K562 (cell line): ENCODE data around the gene PARP1. TPM values are rescaled to one million over a fixed set of nuclear protein-coding genes. Genes with fewer than 3 reads are reported as not detected.

Source experiments
- ATAC-seq: fragments of 200-7000 bp; cut with Tn5 transposase; 3 replicates; pipeline ENCODE4 v1.9.1; 2020; ENCODE audit warnings: moderate library complexity
- BruUV-seq: library from RNA; stranded (reverse); fragments of 400-500 nt; replicated peaks from 2 replicates; lab custom pipeline; 2021; lab: Mats Ljungman, UMichigan
- CTCF ChIA-PET: fragments of 300-600 bp; formaldehyde crosslinking; extraction: SDS; loops from one replicate; lab custom pipeline; 2021; ENCODE audit warnings: low intra/inter-chr PET ratio; lab: Yijun Ruan, JAX
- POLR2A ChIA-PET: fragments of 300-600, 350-650 bp; sonication (Branson Sonifier 250); formaldehyde crosslinking; extraction: SDS; loops from one replicate; lab custom pipeline; 2021; ENCODE audit warnings: antibody characterized with exemption, inconsistent platforms; lab: Yijun Ruan, JAX
- DNase-seq, 4 experiments: peaks; one replicate each; pipeline versions ENCODE4 v3.0.0 to v3.0.0-alpha.2; 2011 to 2018; ENCODE audit warnings: low spot score in 3 of 4, mixed read lengths in 3 of 4; ENCODE audit errors: extremely low read depth in 1 of 4
- FAIRE-seq: peaks from 2 replicates; lab custom pipeline; 2011; peaks lifted over from hg19 to GRCh38; lab: Jason Lieb, UNC
- H2AFZ ChIP-seq: 2 replicates; pipeline ENCODE4 v1.6.0; 2011; ENCODE audit warnings: low read depth, low read length, control low read depth, inconsistent platforms
- H3K27ac ChIP-seq: fragments of 200-600 bp; 3 replicates; pipeline ENCODE4 v1.8.0; 2011; ENCODE audit warnings: low read depth, mild to moderate bottlenecking, control low read depth, inconsistent platforms, low read length, moderate library complexity, mixed read lengths; ENCODE audit errors: extremely low read depth
- H3K27me3 ChIP-seq, 2 experiments: fragments of 300-600 bp in 1 of 2; 2 replicates in 1 of 2; 3 replicates in 1 of 2; pipeline versions ENCODE4 v1.6.0 to v1.8.0; 2011; ENCODE audit warnings: inconsistent platforms in 2 of 2, low read length in 2 of 2, mild to moderate bottlenecking in 1 of 2, mixed read lengths in 1 of 2, moderate library complexity in 1 of 2; ENCODE audit not compliant: control insufficient read depth in 2 of 2, insufficient read depth in 2 of 2
- H3K36me3 ChIP-seq: fragments of 300-600 bp; 3 replicates; pipeline ENCODE4 v1.8.0; 2011; ENCODE audit warnings: mild to moderate bottlenecking, low read length, inconsistent platforms; ENCODE audit not compliant: control insufficient read depth, insufficient read depth
- H3K4me1 ChIP-seq, 2 experiments: fragments of 200-600 bp in 1 of 2; replicated peaks in 1 of 2; 2 replicates in 1 of 2; 3 replicates in 1 of 2; pipeline versions ENCODE4 v1.5.1 to v1.8.0; 2011; ENCODE audit warnings: inconsistent platforms in 2 of 2, low read length in 2 of 2, mild to moderate bottlenecking in 1 of 2, mixed read lengths in 1 of 2, moderate library complexity in 1 of 2; ENCODE audit not compliant: control insufficient read depth in 2 of 2, insufficient read depth in 2 of 2
- H3K4me2 ChIP-seq: 2 replicates; pipeline ENCODE4 v1.6.1; 2011; ENCODE audit warnings: low read length, control low read depth, inconsistent platforms, mixed read lengths; ENCODE audit not compliant: insufficient read depth
- H3K4me3 ChIP-seq: fragments of 200-600 bp; sonication (generic), shearing (Covaris generic); 2 replicates; pipeline ENCODE4 v1.5.1; 2016; ENCODE audit warnings: control low read depth, inconsistent platforms
- H3K79me2 ChIP-seq: fragments of 200-600 bp; 3 replicates; pipeline ENCODE4 v1.8.0; 2011; ENCODE audit warnings: low read length, inconsistent platforms; ENCODE audit not compliant: control insufficient read depth, insufficient read depth
- H3K9ac ChIP-seq, 2 experiments: 2 replicates each; pipeline versions ENCODE4 v1.6.0 to v1.6.1; 2011; ENCODE audit warnings: low read depth in 2 of 2, low read length in 2 of 2, control low read depth in 1 of 2, inconsistent platforms in 1 of 2, mild to moderate bottlenecking in 1 of 2, mixed read lengths in 1 of 2; ENCODE audit not compliant: insufficient read depth in 1 of 2
- H3K9me1 ChIP-seq: one replicate; pipeline ENCODE4 v1.6.0; 2011; ENCODE audit warnings: inconsistent platforms, mild to moderate bottlenecking, low read length, moderate library complexity; ENCODE audit not compliant: control insufficient read depth, insufficient read depth
- H3K9me3 ChIP-seq: replicated peaks from 2 replicates; pipeline ENCODE4 v1.5.1; 2011; ENCODE audit warnings: low read depth, low read length, inconsistent platforms; ENCODE audit not compliant: control insufficient read depth, insufficient read depth
- H4K20me1 ChIP-seq: replicated peaks from 2 replicates; pipeline ENCODE4 v1.6.1; 2011; ENCODE audit warnings: low read length, inconsistent platforms, mixed read lengths; ENCODE audit not compliant: control insufficient read depth, insufficient read depth
- E2F4 ChIP-seq: sonication (generic); formaldehyde crosslinking; IDR thresholded peaks from 2 replicates; pipeline ENCODE4 v1.8.0; 2022; ENCODE audit warnings: mild to moderate bottlenecking, low read depth, missing genetic modification reagents
- NFXL1 ChIP-seq: fragments of 450-650 bp; formaldehyde crosslinking; IDR thresholded peaks from 2 replicates; pipeline ENCODE4 v1.4.0; 2021; ENCODE audit warnings: mild to moderate bottlenecking
- SRF ChIP-seq, 2 experiments: fragments of 250-450, 450-650 bp in 1 of 2; sonication (Bioruptor Pico) in 1 of 2; sonication (generic) in 1 of 2; formaldehyde crosslinking; IDR thresholded peaks; 2 replicates each; pipeline versions ENCODE4 v1.5.0 to v1.5.1; 2020 to 2022; ENCODE audit warnings: mild to moderate bottlenecking in 1 of 2, missing genetic modification reagents in 1 of 2
- TCF7L2 ChIP-seq: fragments of 150-350 bp; IDR thresholded peaks from 2 replicates; pipeline ENCODE4 v1.6.1; 2016; ENCODE audit warnings: low read depth, mild to moderate bottlenecking, low read length, moderate library complexity
- TOE1 ChIP-seq, 2 experiments: fragments of 450-650 bp in 1 of 2; sonication (generic) in 1 of 2; formaldehyde crosslinking in 1 of 2; IDR thresholded peaks; 2 replicates each; pipeline versions ENCODE4 v1.7.1 to v1.8.0; 2016 to 2022; ENCODE audit warnings: borderline replicate concordance in 2 of 2, mild to moderate bottlenecking in 2 of 2, antibody characterized with exemption in 1 of 2, inconsistent platforms in 1 of 2, low read depth in 1 of 2, missing genetic modification reagents in 1 of 2, moderate library complexity in 1 of 2
- USF1 ChIP-seq: sonication (generic); formaldehyde crosslinking; IDR thresholded peaks from 2 replicates; pipeline ENCODE4 v1.9.0; 2022; ENCODE audit warnings: mild to moderate bottlenecking, missing genetic modification reagents
- whole genome bisulfite sequencing: fragments of 100-300 bp; shearing (Covaris generic); methylation state at CpG from one replicate; pipeline ENCODE4 v1.1.6; 2016; ENCODE audit warnings: low coverage, mixed read lengths; ENCODE audit not compliant: insufficient coverage; ENCODE audit errors: missing lambda C conversion rate; 5-methylcytosine and 5-hydroxymethylcytosine counted together
- in situ Hi-C: fragments of 300-500 bp; cut with MboI; formaldehyde crosslinking; loops from 4 replicates; pipeline ENCODE4 v1.15.0; 2018; ENCODE audit warnings: inconsistent platforms, mixed read lengths
- intact Hi-C: fragments of 100-400 bp; cut with micrococcal nuclease; formaldehyde crosslinking; loops from 2 replicates; pipeline ENCODE4 v1.14.2; 2022
- polyA plus RNA-seq, 8 experiments: library from polyadenylated mRNA; depleted of rRNA in 4 of 8; stranded (reverse) in 5 of 8; unstranded in 3 of 8; fragments of >200 nt; fragmentation: Nextera tagmentation in 2 of 8; fragmentation: Illumina TruSeq in 1 of 8; extraction: Ambion mirVana in 2 of 8; extraction: Trizol in 1 of 8; gene quantifications; 2 replicates each; pipeline versions ENCODE4 v1.2.1 to v1.2.3, GENCODE V29; 2011 to 2014; ENCODE audit warnings: inconsistent platforms in 1 of 8, missing spikeins in 1 of 8
- total RNA-seq, 7 experiments: library from RNA; depleted of rRNA in 6 of 7; stranded (reverse); fragments of >200 nt in 6 of 7; fragmentation: Illumina TruSeq in 2 of 7; extraction: Trizol in 2 of 7; gene quantifications; 2 replicates each; pipeline versions ENCODE4 v1.2.1 to v1.2.3, GENCODE V29; 2011 to 2021; ENCODE audit warnings: low replicate concordance in 1 of 7

PARP1 gene
- total and polyA plus RNA-seq, 9 of the 15 experiments (the other 6 are each of a cell fraction or from before 2014, with no cell fraction given), result 121 to 306 (median 250) TPM

GRCh38 chr1:226414098-226414698 is 6.3 kb upstream of the PARP1 start:
- FAIRE-seq (no peak), DNase-seq (no peak), ATAC-seq (no peak)
- peaks cover 10 to 35% of the 10 kb centered on the region in 2 experiments; a peak in 4 of 5 replicates for H3K27me3 ChIP-seq
- no peaks in the 10 kb centered on the region for H3K36me3 ChIP-seq
- peaks cover 0 to 6% of the 10 kb centered on the region in 2 experiments; a peak in 2 of 5 replicates for H3K4me1 ChIP-seq
- H3K9me3 ChIP-seq, result 0 out of 2 replicates have a peak, but pooled peaks cover 2% of the 10 kb centered on the region
- no TSS peak for BruUV-seq
- H3K27ac ChIP-seq, result no peak overlapping the region
- H3K4me3 ChIP-seq, result no peak overlapping the region
- 14% methylated on average over 11 of the region's 11 CpGs for WGBS
- no peaks in the 10 kb centered on the region for H3K9me1 ChIP-seq
- intact Hi-C loops (no loop called here), in situ Hi-C loops (no loop called here)
- H3K9ac ChIP-seq, result peak overlapping the region in 1 of 2 experiments; percentile 27; a peak in 1 of 4 replicates
- H2AFZ ChIP-seq, result no peak overlapping the region
- no peaks in the 10 kb centered on the region for H3K79me2 ChIP-seq
- no peaks in the 10 kb centered on the region for H4K20me1 ChIP-seq
- no peak for TF ChIP-seq NFXL1 (CRISPR knock-in tag)
- no peak for TF ChIP-seq E2F4 (CRISPR knock-in tag)
- TF ChIP-seq TCF7L2, result no peak
- TF ChIP-seq SRF (CRISPR knock-in tag; IDR thresholded peaks at IDR 0.05), result no peak
- no peak for TF ChIP-seq TOE1 (IDR thresholded peaks at IDR 0.05; ENCODE audit: borderline replicate concordance)
- TF ChIP-seq TOE1 (CRISPR knock-in tag; IDR thresholded peaks at IDR 0.05; ENCODE audit: borderline replicate concordance, low read depth), result no peak
- peak; percentile 31; the same call in 1 of the 2 replicates for TF ChIP-seq USF1 (CRISPR knock-in tag)
- CTCF ChIA-PET, result no interaction called here
- H3K4me2 ChIP-seq, result no peak overlapping the region
- POLR2A ChIA-PET, result no interaction called here
